ENCODE results near the gene ABHD17C.

DNA sequence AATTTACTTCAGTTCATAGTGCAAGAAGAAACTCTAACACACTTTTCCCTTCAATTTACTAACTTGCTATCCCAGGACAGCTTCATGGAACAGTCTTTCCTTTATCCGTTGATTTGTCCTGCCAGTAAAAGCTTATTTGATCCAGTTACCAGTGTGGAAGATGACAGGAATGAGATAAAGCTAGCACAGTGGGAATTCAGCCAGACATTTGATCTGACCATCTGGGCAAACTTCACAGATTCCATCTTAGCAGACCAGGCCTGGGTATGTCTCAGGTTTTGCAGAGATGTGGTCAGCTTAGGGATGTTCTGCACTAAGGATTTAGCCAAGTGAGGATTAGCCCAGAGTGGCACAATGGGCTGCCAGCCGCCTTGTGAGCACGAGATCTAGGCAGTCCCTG lies 103.8 kb downstream of the ABHD17C start:
- TF ChIP-seq POLR2AphosphoS5 (IDR thresholded peaks at IDR 0.05; ENCODE audit: low read depth, low read length) (no peak), REST (IDR thresholded peaks at IDR 0.05; ENCODE audit: insufficient read depth in 1 of 2, low read depth in 2 of 2, low read length in 2 of 2) (no peak), TAF1 (IDR thresholded peaks at IDR 0.05; ENCODE audit: borderline replicate concordance, insufficient read depth, low read length) (no peak), SIN3A (IDR thresholded peaks at IDR 0.05; ENCODE audit: borderline replicate concordance, insufficient read depth, low read length) (no peak), FOXP2 (optimal IDR thresholded peaks at IDR 0.05; ENCODE audit: borderline replicate concordance, extremely low read depth, extremely low read length, insufficient read depth) (no peak)
